Measurements from ENCODE around the gene DIAPH2.

DNA sequence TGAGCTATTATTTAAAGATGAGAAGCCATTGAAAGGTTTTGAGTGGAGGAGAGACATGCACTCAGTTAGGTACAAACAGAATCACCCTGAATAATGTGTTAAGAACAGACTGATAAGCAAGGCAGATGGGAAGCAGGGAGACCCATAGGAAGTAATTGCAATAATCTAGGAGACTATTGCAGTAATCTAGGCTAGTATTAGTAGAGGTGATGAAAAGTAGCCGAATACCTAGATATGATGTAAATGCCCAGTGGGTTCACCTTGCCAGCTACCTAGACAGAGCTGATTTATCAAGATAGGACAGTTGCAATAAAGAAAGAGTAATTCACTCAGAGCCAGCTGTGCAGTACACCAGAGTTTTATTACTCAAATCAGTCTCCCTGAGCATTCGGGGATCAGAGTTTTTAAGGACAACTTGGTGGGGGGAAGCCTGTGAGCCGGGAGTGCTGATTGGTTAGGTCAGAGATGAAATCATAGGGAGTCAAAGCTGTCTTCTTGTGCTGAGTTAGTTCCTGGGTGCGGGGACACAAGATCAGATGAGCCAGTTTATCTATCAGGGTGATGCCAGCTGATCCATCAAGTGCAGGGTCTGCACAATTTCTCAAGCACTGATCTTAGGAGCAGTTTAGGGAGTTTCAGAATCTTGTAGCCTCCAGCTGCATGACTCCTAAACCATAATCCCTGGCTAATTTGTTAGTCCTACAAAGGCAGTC, 626.6 kb downstream of the DIAPH2 start:
- TF ChIP-seq EZH2 (IDR thresholded peaks at IDR 0.05; ENCODE audit: insufficient read depth, poor library complexity, severe bottlenecking) (no peak), EZH2phosphoT487 (IDR thresholded peaks at IDR 0.05; ENCODE audit: insufficient read depth, low read depth) (no peak)

All from GM23248 (cell line).